HG03378 (cell line): ENCODE data around the gene KCNT2.
"Not testable (repeated sequence)": the region's sequence is repeated elsewhere in the genome, so short reads cannot be mapped to it uniquely, and the experiment has no call there.

ENCODE experiments used
- ATAC-seq: cut with Tn5 transposase; IDR thresholded peaks from one replicate; pipeline ENCODE4 v1.9.1; 2021; ENCODE audit warnings: mild to moderate bottlenecking, moderate library complexity; ENCODE audit not compliant: unreplicated experiment

KCNT2 gene

GRCh38 chr1:196608390-196609369 is at the start of gene KCNT2:
KCNT2 (minus strand) TSS chr1:196608440; CDS start chr1:196608309, 131 bp downstream.
- no peak for ATAC-seq

- ATAC-seq, result no peak
Observed at GRCh38 chr1:196655494-196655893, 47.3 kb upstream of the KCNT2 start.

- ATAC-seq, result no peak
Observed at GRCh38 chr1:196655071-196655470, 46.8 kb upstream of the KCNT2 start.

- ATAC-seq, result no peak
Observed at GRCh38 chr1:196654271-196654670, 46.0 kb upstream of the KCNT2 start.

- no peak for ATAC-seq
Observed at GRCh38 chr1:196651637-196652215, 43.5 kb upstream of the KCNT2 start, which contains the start of gene CFH. CFH (plus strand) TSS chr1:196652043; CDS start chr1:196652118, 75 bp downstream.

GRCh38 chr1:196651079-196651478 is 42.8 kb upstream of the KCNT2 start:
- ATAC-seq, result no peak

GRCh38 chr1:196650403-196650802 is 42.2 kb upstream of the KCNT2 start:
- ATAC-seq, result no peak

- no peak for ATAC-seq
Observed at GRCh38 chr1:196649990-196650389, 41.8 kb upstream of the KCNT2 start.

- no peak for ATAC-seq
Observed at GRCh38 chr1:196640976-196641375, 32.7 kb upstream of the KCNT2 start.

GRCh38 chr1:196639291-196639690 is 31.1 kb upstream of the KCNT2 start:
- ATAC-seq, result not testable (repeated sequence)

- no peak for ATAC-seq
Observed at GRCh38 chr1:196638466-196638865, 30.2 kb upstream of the KCNT2 start.

GRCh38 chr1:196637606-196638005 is 29.4 kb upstream of the KCNT2 start:
- ATAC-seq, result no peak

GRCh38 chr1:196628838-196629237 is 20.6 kb upstream of the KCNT2 start:
- no peak for ATAC-seq

- ATAC-seq, result no peak
Observed at GRCh38 chr1:196623079-196623478, 14.8 kb upstream of the KCNT2 start.

GRCh38 chr1:196619721-196620120 is 11.5 kb upstream of the KCNT2 start:
- no peak for ATAC-seq

GRCh38 chr1:196611873-196612272 is 3.6 kb upstream of the KCNT2 start:
- ATAC-seq, result no peak

GRCh38 chr1:196609370-196609737 is 1.1 kb upstream of the KCNT2 start:
- ATAC-seq, result no peak

GRCh38 chr1:196607981-196608380 is 259 bp downstream of the KCNT2 start:
- no peak for ATAC-seq

GRCh38 chr1:196603651-196604050 is 4.6 kb downstream of the KCNT2 start:
- ATAC-seq, result no peak

GRCh38 chr1:196598942-196599748 is 9.1 kb downstream of the KCNT2 start:
- no peak for ATAC-seq

- ATAC-seq, result no peak
Observed at GRCh38 chr1:196594700-196595099, 13.5 kb downstream of the KCNT2 start.
